Lung (tissue), 12 donors: ENCODE measurements around the gene ETS2. TPM values are rescaled to one million over a fixed set of nuclear protein-coding genes. Genes with fewer than 3 reads are reported as not detected.

Source experiments
- ATAC-seq: fragments of 200-7000 bp; cut with Tn5 transposase; one replicate; pipeline ENCODE4 v1.9.1; 2020; ENCODE audit warnings: moderate number of reproducible peaks; ENCODE audit not compliant: insufficient read depth, low FRiP score
- DNase-seq, 3 donors: peaks; one replicate each; pipeline ENCODE4 v3.0.0-alpha.2; 2013 to 2017
- H3K27ac ChIP-seq, 2 donors: one replicate each; pipeline ENCODE4 v1.5.1; 2013; ENCODE audit warnings: mild to moderate bottlenecking in 2 of 2, moderate library complexity in 2 of 2, control low read depth in 1 of 2, inconsistent platforms in 1 of 2, low read depth in 1 of 2, low read length in 1 of 2
- H3K27me3 ChIP-seq, 3 donors: one replicate each; pipeline ENCODE4 v1.5.1; 2013; ENCODE audit warnings: low read length in 2 of 3; ENCODE audit not compliant: control insufficient read depth in 3 of 3, insufficient read depth in 3 of 3
- H3K36me3 ChIP-seq, 4 donors: one replicate each; pipeline ENCODE4 v1.5.1; 2013; ENCODE audit warnings: low read length in 4 of 4, mild to moderate bottlenecking in 1 of 4, moderate library complexity in 1 of 4; ENCODE audit not compliant: control insufficient read depth in 4 of 4, insufficient read depth in 4 of 4
- H3K4me1 ChIP-seq, 5 donors: one replicate each; pipeline ENCODE4 v1.5.1; 2013; ENCODE audit warnings: low read length in 5 of 5, mild to moderate bottlenecking in 2 of 5, moderate library complexity in 1 of 5; ENCODE audit not compliant: control insufficient read depth in 5 of 5, insufficient read depth in 5 of 5
- H3K4me3 ChIP-seq: one replicate; pipeline ENCODE4 v1.5.1; 2013; ENCODE audit warnings: mild to moderate bottlenecking, control low read depth, moderate library complexity
- H3K9ac ChIP-seq, 2 donors: one replicate each; pipeline ENCODE4 v1.5.1; 2013; ENCODE audit warnings: low read length in 2 of 2, control low read depth in 1 of 2; ENCODE audit not compliant: insufficient read depth in 1 of 2
- H3K9me3 ChIP-seq, 4 donors: one replicate each; pipeline ENCODE4 v1.5.1; 2013; ENCODE audit warnings: low read length in 3 of 4, mild to moderate bottlenecking in 1 of 4, moderate library complexity in 1 of 4; ENCODE audit not compliant: control insufficient read depth in 4 of 4, insufficient read depth in 3 of 4
- CTCF ChIP-seq: IDR thresholded peaks from 2 replicates; pipeline ENCODE4 v1.5.1; 2012; ENCODE audit warnings: mild to moderate bottlenecking; ENCODE audit errors: control extremely low read depth, extremely low read depth
- WGBS, 2 donors: extraction: QIAGEN DNeasy Blood & Tissue Kit; methylation state at CpG; one replicate each; pipeline ENCODE4 v1.1.7; 2013; 5-methylcytosine and 5-hydroxymethylcytosine counted together
- polyA plus RNA-seq, 2 donors: library from polyadenylated mRNA; stranded (reverse); fragments of 200-250 nt; gene quantifications; one replicate each; pipeline ENCODE4 v1.2.1, GENCODE V29; 2013
- total RNA-seq, 2 donors: library from RNA; depleted of rRNA in 1 of 2; stranded (reverse); fragments of >200 nt in 1 of 2; gene quantifications; one replicate each; pipeline ENCODE4 v1.2.1, GENCODE V29; 2014 to 2021
- donor health status: control.
- donor health status: control.
- donor health status: Bipolar disorder and iron deficiency.
- donor health status: healthy.
- donor health status: DM: yes; HTN: yes; CAD: no.

ETS2 gene
- total and polyA plus RNA-seq, 4 donors: 64.7 to 186 (median 158) TPM

DNA sequence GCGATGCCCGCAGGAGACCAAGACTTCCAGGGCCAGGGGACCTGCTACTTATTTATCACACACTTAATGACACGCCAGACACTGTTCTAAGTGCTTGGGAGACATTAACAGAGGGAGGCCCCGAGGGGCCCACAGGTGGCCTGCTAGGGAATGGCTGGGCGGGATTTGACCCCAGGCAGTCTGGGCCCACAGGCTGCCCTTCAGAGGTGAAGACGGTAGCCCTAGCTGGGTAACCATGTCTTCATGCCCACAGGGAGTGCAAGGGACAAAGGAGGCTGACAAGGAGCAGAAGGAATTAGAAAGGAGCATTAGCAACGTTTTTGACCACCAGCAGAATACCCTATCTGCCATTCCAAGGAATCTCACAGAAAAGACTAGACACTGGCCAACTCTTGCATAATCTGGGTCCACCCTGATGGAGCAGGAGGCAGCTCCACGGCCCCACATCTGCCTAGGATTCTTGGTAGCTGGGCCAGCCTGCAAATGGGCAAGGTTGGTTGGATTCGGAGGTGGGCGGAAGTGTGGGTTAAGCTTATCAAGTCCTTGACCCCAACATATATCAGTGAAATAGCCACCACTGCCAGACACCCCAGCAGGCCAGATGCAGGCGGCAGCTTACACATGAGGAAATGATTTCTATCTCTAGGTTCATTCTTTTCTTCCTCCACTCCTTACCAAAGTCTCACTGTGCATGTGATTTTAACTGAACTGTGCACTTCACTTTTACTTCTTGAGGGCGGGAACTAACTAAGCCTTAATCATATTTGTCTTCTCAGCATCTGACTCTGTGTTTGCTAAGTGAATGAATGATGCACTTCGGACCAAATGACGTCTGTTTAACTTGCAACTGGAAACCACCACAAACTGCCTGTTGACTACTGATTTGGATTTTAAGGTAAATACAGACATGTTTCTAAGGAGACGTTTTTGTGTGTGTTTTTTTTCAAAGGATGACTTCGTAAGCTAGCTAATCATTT is 3.4 kb upstream of the ETS2 start:
- ATAC-seq: no peak
- WGBS, 2 donors: 84 to 90% methylated on average over 16 of the region's 16 CpGs
- H3K9ac ChIP-seq: no peak overlapping the region
- H3K4me1 ChIP-seq: peaks cover 0 to 10% (median 6%) of the 10 kb centered on the region in 5 donors
- TF ChIP-seq CTCF: no peak
- H3K27ac ChIP-seq: no peak overlapping the region
- H3K27me3 ChIP-seq: no peaks in the 10 kb centered on the region
- DNase-seq: no peak
- H3K4me3 ChIP-seq: no peak overlapping the region
- peaks cover 0 to 10% (median 0%) of the 10 kb centered on the region in 4 donors for H3K36me3 ChIP-seq
- no peaks in the 10 kb centered on the region for H3K9me3 ChIP-seq

- no peak overlapping the region for H3K27ac ChIP-seq
- DNase-seq (no peak), ATAC-seq (no peak)
- no peak overlapping the region for H3K9ac ChIP-seq
- H3K36me3 ChIP-seq: peaks cover 0 to 18% (median 2%) of the 10 kb centered on the region in 4 donors
- no peaks in the 10 kb centered on the region for H3K27me3 ChIP-seq
- no peak for TF ChIP-seq CTCF
- H3K4me1 ChIP-seq: peaks cover 0 to 16% (median 6%) of the 10 kb centered on the region in 5 donors
- H3K9me3 ChIP-seq: no peaks in the 10 kb centered on the region
- WGBS, 2 donors: 73 to 77% methylated on average over 7 of the region's 7 CpGs
- H3K4me3 ChIP-seq: no peak overlapping the region
Observed at GRCh38 chr21:38803075-38803660, 2.6 kb upstream of the ETS2 start.

DNA sequence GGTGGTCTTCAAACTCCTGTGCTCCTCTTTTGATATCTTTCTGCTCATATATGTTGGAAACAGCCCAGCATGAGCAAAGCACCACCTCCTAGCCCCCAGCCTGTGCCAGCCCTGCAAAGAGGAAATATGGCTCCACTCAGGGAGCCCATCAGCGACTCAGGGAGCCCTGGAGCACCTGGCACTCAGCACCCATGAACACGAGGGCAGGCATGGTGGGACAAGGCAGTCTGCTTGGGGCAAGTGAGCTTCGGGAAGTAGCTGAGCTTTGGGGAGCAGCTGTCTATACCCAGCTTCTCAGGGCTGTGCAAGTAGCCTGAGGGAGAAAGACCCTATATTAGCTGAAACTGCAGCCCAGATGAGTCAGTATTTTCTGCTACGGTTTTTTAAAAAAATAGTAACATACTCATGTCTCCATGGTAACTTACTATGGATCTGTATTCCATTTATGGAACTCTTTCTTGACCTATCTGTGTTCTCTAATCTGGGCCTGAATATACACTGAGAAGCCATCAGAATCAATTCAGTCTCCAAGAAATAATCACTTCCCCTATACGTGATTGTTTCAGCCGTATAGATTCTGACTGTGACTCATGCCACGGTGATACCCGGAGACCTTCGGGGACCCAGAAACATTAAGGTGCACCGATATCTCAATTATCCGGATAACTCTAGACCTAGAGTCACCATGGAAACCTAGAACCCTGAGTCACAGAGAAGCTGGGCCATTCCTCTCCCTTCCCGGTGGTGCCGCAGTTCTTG is 1.5 kb upstream of the ETS2 start:
- TF ChIP-seq CTCF: no peak
- no peak overlapping the region for H3K9ac ChIP-seq
- DNase-seq (no peak), ATAC-seq (no peak)
- no peak overlapping the region for H3K4me3 ChIP-seq
- WGBS, 2 donors: 59 to 60% methylated on average over 13 of the region's 13 CpGs
- no peaks in the 10 kb centered on the region for H3K27me3 ChIP-seq
- H3K27ac ChIP-seq: peak overlapping the region in 1 of 2 donors; percentile 98
- H3K36me3 ChIP-seq: peaks cover 0 to 18% (median 5%) of the 10 kb centered on the region in 4 donors
- peaks cover 2 to 26% (median 8%) of the 10 kb centered on the region in 5 donors for H3K4me1 ChIP-seq
- no peaks in the 10 kb centered on the region for H3K9me3 ChIP-seq
